HG03108 (cell line): ENCODE data around the gene GRAMD2B.
A peak's percentile ranks its signal among the peaks of the same experiment; 100 is the strongest.
"Not testable (repeated sequence)": the region's sequence is repeated elsewhere in the genome, so short reads cannot be mapped to it uniquely, and the experiment has no call there.

Source experiments
- ATAC-seq: cut with Tn5 transposase; IDR thresholded peaks from one replicate; pipeline ENCODE4 v1.9.1; 2021; ENCODE audit warnings: moderate library complexity; ENCODE audit not compliant: unreplicated experiment

GRAMD2B gene

GRCh38 chr5:126403876-126404275, 19.3 kb upstream of the GRAMD2B start:
- ATAC-seq, result no peak

DNA sequence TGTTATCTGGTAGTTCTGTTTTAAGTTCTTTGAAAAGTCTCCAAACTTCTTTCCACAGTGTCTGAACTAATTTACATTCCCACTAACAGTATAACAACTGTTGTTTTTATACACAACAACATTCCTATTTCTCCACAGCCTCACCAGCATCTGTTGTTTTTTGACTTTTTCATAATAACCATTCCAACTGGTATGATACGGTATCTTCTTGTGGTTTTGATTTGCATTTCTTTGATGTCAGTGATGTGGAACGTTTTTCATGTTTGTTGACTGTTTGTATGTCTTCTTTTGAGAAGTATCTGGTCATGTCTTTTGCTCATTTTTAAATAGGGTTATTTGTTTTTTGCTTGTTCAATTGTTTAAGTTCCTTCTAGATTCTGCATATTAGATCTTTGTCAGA, 12.6 kb upstream of the GRAMD2B start:
- no peak for ATAC-seq

GRCh38 chr5:126413856-126414255, 9.4 kb upstream of the GRAMD2B start:
- no peak for ATAC-seq

DNA sequence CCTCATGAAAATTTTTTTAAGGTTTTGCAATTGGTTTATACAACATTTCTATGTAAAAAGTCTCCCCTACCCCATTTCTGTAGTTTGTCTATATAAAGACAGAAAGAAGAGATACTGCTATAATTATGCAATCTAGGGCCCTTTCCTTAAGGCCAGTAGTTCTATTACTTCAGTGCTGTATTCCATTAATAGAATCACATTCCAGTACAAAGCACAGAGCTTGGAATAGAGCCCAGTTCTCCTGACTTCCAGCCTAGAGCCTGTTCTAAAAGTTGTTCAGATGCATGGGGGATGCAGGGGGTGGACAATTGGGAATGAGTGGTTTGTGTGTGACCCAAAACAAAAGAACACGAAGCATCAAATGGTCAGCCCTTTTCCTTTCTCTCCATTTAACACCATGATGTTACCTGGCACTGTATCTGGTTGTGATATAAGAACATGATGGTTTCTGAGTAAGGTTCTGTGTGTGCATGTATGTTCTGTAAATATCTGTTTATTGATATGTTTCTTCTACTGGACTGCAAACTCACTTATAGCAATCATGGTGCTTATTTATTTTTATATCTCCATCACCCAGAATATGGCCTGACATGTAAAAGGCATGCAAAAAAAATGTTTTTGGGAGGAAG, 8.2 kb upstream of the GRAMD2B start:
- ATAC-seq, result no peak

- ATAC-seq, result no peak
Observed at GRCh38 chr5:126415789-126416188, 7.4 kb upstream of the GRAMD2B start.

DNA sequence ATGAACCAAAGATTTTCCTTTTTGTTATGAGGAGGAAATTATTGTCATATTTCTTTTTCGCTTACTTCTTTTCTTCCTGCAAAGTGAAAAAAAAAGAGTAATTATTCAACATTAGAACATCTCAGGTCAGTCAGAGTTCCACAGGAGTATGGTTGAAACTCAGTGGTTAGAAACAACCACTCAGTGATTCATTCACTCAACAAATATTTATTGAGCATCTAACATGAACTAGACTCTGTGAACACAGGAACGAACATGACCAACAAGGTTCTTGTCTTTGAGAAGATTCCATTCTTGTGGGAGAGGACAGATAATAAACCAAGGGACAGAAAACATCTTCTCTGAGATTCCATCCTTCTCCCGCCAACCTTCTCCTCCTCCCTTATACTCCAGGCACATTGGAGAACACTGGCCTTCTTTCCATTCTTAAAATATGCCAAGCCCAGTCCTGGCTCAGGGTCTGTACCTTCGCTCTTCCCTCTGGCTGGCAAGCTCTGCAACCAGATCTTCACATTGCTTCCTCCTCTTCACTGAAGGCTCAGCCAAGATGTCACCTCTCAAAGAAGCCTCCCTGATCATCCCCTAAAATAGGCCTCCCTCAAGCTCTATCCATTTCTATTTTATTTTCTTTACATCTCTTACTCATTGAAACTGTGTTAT, 6.8 kb upstream of the GRAMD2B start:
- no peak for ATAC-seq

DNA sequence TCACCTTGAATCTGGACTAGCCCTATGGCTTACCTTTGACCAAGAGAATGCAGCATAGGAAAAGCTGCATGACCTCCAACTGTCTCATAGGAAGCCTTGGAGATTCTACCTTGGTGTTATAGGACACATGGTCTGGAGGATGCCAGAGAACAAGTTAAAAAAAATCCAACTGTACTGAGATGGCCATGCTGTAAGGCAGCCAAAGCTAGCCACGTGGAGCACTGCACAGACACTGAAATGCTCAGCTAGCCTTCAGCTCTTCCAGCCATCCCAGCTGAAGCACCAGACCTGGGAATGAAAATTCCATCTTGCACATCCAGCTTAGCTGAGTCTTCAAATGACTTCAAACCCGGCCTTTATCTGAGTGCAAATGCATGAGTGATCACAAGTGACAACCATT, 6.0 kb upstream of the GRAMD2B start:
- ATAC-seq, result no peak

- ATAC-seq, result no peak
Observed at GRCh38 chr5:126419102-126419501, 4.1 kb upstream of the GRAMD2B start.

DNA sequence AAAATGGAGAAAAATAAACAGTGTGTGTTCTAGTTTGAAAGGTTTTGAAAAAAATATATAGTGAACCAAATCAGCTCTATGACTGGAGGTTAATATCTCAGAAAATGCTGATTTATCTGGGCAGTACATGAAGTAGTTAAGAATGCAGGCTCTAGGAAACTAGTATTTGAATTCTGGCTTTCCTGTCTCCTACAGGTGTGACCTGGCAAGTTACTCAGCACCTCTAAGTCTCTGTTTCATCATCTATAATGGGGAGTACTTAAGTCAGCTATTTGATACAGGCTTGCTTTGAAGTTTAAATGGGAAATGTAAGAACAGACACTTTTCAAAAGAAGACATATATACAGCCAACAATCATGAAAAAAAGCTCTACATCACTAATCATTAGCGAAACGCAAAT, 5.2 kb downstream of the GRAMD2B start:
- ATAC-seq, result no peak

DNA sequence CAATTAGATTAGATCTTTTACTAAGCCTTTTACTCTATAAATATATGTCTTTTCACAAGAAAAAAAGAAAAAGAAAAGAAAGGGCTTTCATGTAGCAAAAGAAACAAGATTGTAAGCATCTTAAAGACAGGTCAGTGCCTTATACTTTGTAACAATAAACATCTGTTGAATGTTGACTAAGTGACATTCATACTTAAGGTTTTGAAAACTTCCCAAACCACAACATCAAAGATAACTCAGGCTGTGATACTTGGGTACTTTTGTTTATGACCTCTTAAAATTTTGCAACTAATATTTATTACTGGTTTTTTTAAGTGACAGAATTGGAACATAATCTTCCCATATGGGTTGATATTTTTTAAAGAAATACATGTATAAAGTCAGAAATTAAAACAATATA, 7.4 kb downstream of the GRAMD2B start:
- ATAC-seq, result no peak

- ATAC-seq, result no peak
Observed at GRCh38 chr5:126433701-126434100, 10.5 kb downstream of the GRAMD2B start.

- no peak for ATAC-seq
Observed at GRCh38 chr5:126435261-126435660, 12.1 kb downstream of the GRAMD2B start.

GRCh38 chr5:126435714-126436113, 12.5 kb downstream of the GRAMD2B start:
- ATAC-seq, result no peak

GRCh38 chr5:126437721-126438120, 14.5 kb downstream of the GRAMD2B start:
- ATAC-seq, result no peak

DNA sequence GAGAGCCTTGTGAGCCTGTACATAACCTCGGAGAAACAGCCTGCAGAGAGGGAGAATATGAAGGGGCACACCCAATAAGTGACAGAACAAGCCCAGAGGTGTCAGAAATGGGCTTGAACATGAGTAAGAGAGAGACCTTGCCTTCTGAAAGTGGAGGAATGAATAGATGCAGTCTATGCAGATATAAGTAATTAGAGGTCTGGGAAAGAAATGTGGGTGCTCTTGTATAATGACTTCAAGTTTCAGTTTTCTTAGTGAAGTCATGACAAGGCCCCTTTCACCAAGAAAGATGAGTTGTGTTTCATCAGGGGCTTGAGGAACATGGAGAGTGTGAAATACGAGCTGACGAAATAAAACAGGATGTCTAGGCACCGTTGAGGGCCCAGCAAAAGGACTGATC, 15.1 kb downstream of the GRAMD2B start:
- peak; percentile 41 for ATAC-seq

- ATAC-seq, result no peak
Observed at GRCh38 chr5:126438868-126439267, 15.7 kb downstream of the GRAMD2B start.

DNA sequence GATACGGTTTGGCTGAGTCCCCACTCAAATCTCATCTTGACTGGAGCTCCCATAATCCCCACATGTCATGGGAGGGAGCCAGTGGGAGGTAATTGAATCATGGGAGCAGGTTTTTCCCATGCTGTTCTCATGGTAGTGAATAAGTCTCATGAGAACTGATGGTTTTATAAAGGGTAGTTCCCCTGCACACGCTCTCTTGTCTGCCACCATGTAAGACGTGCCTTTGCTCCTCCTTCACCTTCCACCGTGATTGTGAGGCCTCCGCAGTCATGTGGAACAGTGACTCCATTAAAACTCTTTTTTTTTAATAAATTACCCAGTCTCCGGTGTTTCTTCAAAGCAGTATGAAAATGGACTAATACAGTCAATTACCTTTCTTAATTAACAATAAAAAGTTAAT, 16.5 kb downstream of the GRAMD2B start:
- ATAC-seq, result not testable (repeated sequence)

DNA sequence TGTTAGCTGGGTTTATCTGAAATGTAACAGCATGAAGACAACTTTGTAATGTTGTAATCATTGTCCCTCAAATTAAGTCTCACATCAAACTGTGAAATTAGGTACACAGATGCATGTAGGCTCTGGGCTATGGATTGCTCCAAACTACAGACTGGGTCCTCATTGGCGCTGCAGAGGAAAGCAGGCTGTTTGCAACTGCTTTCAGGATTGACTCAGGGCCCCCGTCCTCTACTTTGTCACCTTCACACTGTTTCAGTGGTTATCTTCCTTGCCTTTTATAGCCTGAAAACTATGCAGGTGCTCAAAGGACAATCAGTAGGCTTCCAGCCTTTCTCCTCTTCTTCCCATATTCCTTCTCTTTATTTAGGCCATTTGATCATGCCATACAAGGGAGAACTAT, 18.0 kb downstream of the GRAMD2B start:
- no peak for ATAC-seq

- ATAC-seq, result peak; percentile 92
Observed at GRCh38 chr5:126443374-126443851, 20.2 kb downstream of the GRAMD2B start.

GRCh38 chr5:126444137-126444536, 20.9 kb downstream of the GRAMD2B start:
- no peak for ATAC-seq

DNA sequence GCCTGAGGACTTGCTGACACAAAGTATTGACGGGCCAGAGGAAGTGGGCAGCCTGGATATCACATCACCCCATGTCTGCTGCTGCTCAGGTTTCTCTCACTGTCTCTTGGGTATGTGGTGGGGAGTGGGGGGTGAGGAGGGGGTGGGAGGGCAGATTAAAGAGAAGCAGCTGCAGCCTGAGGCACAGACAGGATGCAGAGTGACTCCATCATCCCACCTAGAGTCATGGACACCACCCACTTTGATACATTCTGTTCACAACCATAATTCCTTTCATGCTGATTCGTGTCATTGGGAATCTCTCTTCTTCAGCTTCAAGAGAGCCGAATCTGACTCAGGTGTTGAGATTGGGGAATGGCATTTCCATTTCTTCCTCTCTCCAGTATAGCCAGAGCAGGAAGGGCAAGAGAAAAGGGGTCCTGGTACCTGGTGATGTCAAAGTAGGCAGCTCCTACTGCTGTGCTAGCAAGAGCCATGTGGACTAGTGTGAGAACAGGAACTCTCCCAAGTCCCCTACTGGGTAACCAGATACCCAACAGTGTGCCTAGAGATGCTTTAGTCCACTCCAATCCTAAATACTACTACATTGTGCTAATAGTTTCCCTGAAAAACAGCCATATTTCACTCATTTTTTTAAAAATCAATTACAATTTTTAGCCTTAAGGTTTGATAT, 22.4 kb downstream of the GRAMD2B start:
- no peak for ATAC-seq
